Measurements from ENCODE around the gene TOR1A. TPM values are rescaled to one million over a fixed set of nuclear protein-coding genes. Genes with fewer than 3 reads are reported as not detected.

Gene TOR1A
- total RNA-seq, 1 experiment from 2014 or later = 29.8 TPM

- TF ChIP-seq CTCF (conservative IDR thresholded peaks at IDR 0.05; ENCODE audit: low read depth, low read length) = peak; percentile 83
- no peak for TF ChIP-seq EZH2 (IDR thresholded peaks at IDR 0.05; ENCODE audit: low read length, unreplicated experiment)
- TF ChIP-seq EZH2phosphoT487 (IDR thresholded peaks at IDR 0.05; ENCODE audit: borderline replicate concordance, low read length) = no peak
- Histone ChIP-seq H3F3A (ENCODE audit: low read length, unreplicated experiment) (no peaks in the 10 kb centered on the region), H3K4me3 (ENCODE audit: low read length) (no peak overlapping the region), H4K20me1 (ENCODE audit: low read length) (no peaks in the 10 kb centered on the region), H3K4me2 (ENCODE audit: low read length) (no peak overlapping the region), H2AFZ (ENCODE audit: low read length) (no peak overlapping the region), H3K36me3 (ENCODE audit: low read depth, low read length) (no peaks in the 10 kb centered on the region), H3K9me3 (ENCODE audit: low read length) (no peaks in the 10 kb centered on the region), H3K9me2 (replicated peaks; ENCODE audit: low read length) (no peaks in the 10 kb centered on the region), H3K27ac (ENCODE audit: low read length) (no peak overlapping the region), H3K27me3 (ENCODE audit: low read length) (no peaks in the 10 kb centered on the region), H3K79me2 (ENCODE audit: low read length) (no peaks in the 10 kb centered on the region), H3K4me1 (ENCODE audit: insufficient read depth, low read length) (no peaks in the 10 kb centered on the region), H3K9ac (ENCODE audit: low read length) (no peak overlapping the region)
- ChIA-PET POLR2A (ENCODE audit: unreplicated experiment) (no interaction called here), CTCF (no interaction called here)
- BruUV-seq (replicated peaks) = no TSS peak
- intact Hi-C loops (cut with micrococcal nuclease) = loop anchor here (1.0 kb wide), 1 partner anchor 46 kb away; no protein-coding TSS in a partner anchor
- ATAC-seq (peak; percentile 84), DNase-seq (peak; percentile 79)
These were observed 40.2 kb downstream of the TOR1A start for GRCh38 chr9:129783516-129784361.

- Histone ChIP-seq H3K4me2 (ENCODE audit: low read length) (no peak overlapping the region), H3K36me3 (ENCODE audit: low read depth, low read length) (no peaks in the 10 kb centered on the region), H3K27me3 (ENCODE audit: low read length) (no peaks in the 10 kb centered on the region), H3K9ac (ENCODE audit: low read length) (no peak overlapping the region), H3F3A (ENCODE audit: low read length, unreplicated experiment) (no peaks in the 10 kb centered on the region), H3K27ac (ENCODE audit: low read length) (no peak overlapping the region), H3K4me1 (ENCODE audit: insufficient read depth, low read length) (peaks cover 13% of the 10 kb centered on the region), H3K4me3 (ENCODE audit: low read length) (no peak overlapping the region), H2AFZ (ENCODE audit: low read length) (no peak overlapping the region), H4K20me1 (ENCODE audit: low read length) (no peaks in the 10 kb centered on the region), H3K9me3 (ENCODE audit: low read length) (no peaks in the 10 kb centered on the region), H3K79me2 (ENCODE audit: low read length) (no peaks in the 10 kb centered on the region), H3K9me2 (replicated peaks; ENCODE audit: low read length) (no peaks in the 10 kb centered on the region)
- DNase-seq = no peak
- no TSS peak for BruUV-seq (replicated peaks)
- intact Hi-C loops (cut with micrococcal nuclease) = no loop called here
- TF ChIP-seq EZH2phosphoT487 (IDR thresholded peaks at IDR 0.05; ENCODE audit: borderline replicate concordance, low read length) = no peak
- TF ChIP-seq CTCF (conservative IDR thresholded peaks at IDR 0.05; ENCODE audit: low read depth, low read length) = no peak
- no peak for TF ChIP-seq EZH2 (IDR thresholded peaks at IDR 0.05; ENCODE audit: low read length, unreplicated experiment)
- ChIA-PET POLR2A (ENCODE audit: unreplicated experiment) (no interaction called here), CTCF (no interaction called here)
- ATAC-seq = no peak
These were observed 42.0 kb downstream of the TOR1A start for GRCh38 chr9:129781981-129782380.

- TF ChIP-seq EZH2phosphoT487 (IDR thresholded peaks at IDR 0.05; ENCODE audit: borderline replicate concordance, low read length) = no peak
- no peak for TF ChIP-seq CTCF (conservative IDR thresholded peaks at IDR 0.05; ENCODE audit: low read depth, low read length)
- no peak for TF ChIP-seq EZH2 (IDR thresholded peaks at IDR 0.05; ENCODE audit: low read length, unreplicated experiment)
These were observed 42.8 kb downstream of the TOR1A start for GRCh38 chr9:129781131-129781530.

More at GRCh38 chr9:129781131-129781530, 42.8 kb downstream of the TOR1A start:
- H3K27ac ChIP-seq (ENCODE audit: low read length) = no peak overlapping the region
- H3K4me2 ChIP-seq (ENCODE audit: low read length) = no peak overlapping the region
- no peak overlapping the region for H3K9ac ChIP-seq (ENCODE audit: low read length)
- no TSS peak for BruUV-seq (replicated peaks)
- intact Hi-C loops (cut with micrococcal nuclease) = no loop called here
- H3K9me2 ChIP-seq (replicated peaks; ENCODE audit: low read length) = no peaks in the 10 kb centered on the region
- H3K36me3 ChIP-seq (ENCODE audit: low read depth, low read length) = no peaks in the 10 kb centered on the region
- H3F3A ChIP-seq (ENCODE audit: low read length, unreplicated experiment) = no peaks in the 10 kb centered on the region
- H3K9me3 ChIP-seq (ENCODE audit: low read length) = no peaks in the 10 kb centered on the region
- ChIA-PET POLR2A (ENCODE audit: unreplicated experiment) (no interaction called here), CTCF (no interaction called here)
- no peak overlapping the region for H3K4me3 ChIP-seq (ENCODE audit: low read length)
- no peaks in the 10 kb centered on the region for H3K27me3 ChIP-seq (ENCODE audit: low read length)
- DNase-seq = no peak
- no peak overlapping the region for H2AFZ ChIP-seq (ENCODE audit: low read length)
- no peaks in the 10 kb centered on the region for H3K79me2 ChIP-seq (ENCODE audit: low read length)
- no peaks in the 10 kb centered on the region for H4K20me1 ChIP-seq (ENCODE audit: low read length)
- peaks cover 20% of the 10 kb centered on the region for H3K4me1 ChIP-seq (ENCODE audit: insufficient read depth, low read length)
- no peak for ATAC-seq

Data from PC-3 (cell line).